Right cardiac atrium (tissue), 5 donors: ENCODE measurements around the gene DDX46. TPM values are rescaled to one million over a fixed set of nuclear protein-coding genes. Genes with fewer than 3 reads are reported as not detected.
"Not testable (repeated sequence)": the region's sequence is repeated elsewhere in the genome, so short reads cannot be mapped to it uniquely, and the experiment has no call there.

Experiments used
- ATAC-seq, 2 donors: fragments of 200-7000 bp; cut with Tn5 transposase; one replicate each; pipeline versions ENCODE4 v1.8.0 to v1.9.1; 2020; ENCODE audit warnings: moderate library complexity in 2 of 2, mild to moderate bottlenecking in 1 of 2
- DNase-seq, 3 donors: peaks; one replicate each; pipeline ENCODE4 v3.0.0-alpha.2; 2020
- H3K27ac ChIP-seq: one replicate; pipeline ENCODE4 v1.5.1; 2013; ENCODE audit warnings: mild to moderate bottlenecking, low read length, control low read depth, moderate library complexity
- H3K27me3 ChIP-seq: one replicate; pipeline ENCODE4 v1.6.1; 2013; ENCODE audit not compliant: control insufficient read depth, insufficient read depth
- H3K4me1 ChIP-seq: one replicate; pipeline ENCODE4 v1.6.1; 2013; ENCODE audit warnings: low read length; ENCODE audit not compliant: control insufficient read depth, insufficient read depth
- H3K4me3 ChIP-seq: one replicate; pipeline ENCODE4 v1.5.1; 2013; ENCODE audit warnings: low read length, control low read depth
- H3K9me3 ChIP-seq: one replicate; pipeline ENCODE4 v1.6.1; 2013; ENCODE audit warnings: low read length; ENCODE audit not compliant: control insufficient read depth
- WGBS: extraction: QIAGEN DNeasy Blood & Tissue Kit; methylation state at CpG from one replicate; pipeline ENCODE4 v1.1.7; 2013; 5-methylcytosine and 5-hydroxymethylcytosine counted together
- intact Hi-C, 4 donors: fragments of 100-400 bp; cut with DNase I; formaldehyde crosslinking; loops; one replicate each; pipeline versions ENCODE4 v1.11.0 to v1.14.0; 2022 to 2023
- polyA plus RNA-seq: library from polyadenylated mRNA; stranded (reverse); fragments of 200-250 nt; gene quantifications from one replicate; pipeline ENCODE4 v1.2.3, GENCODE V29; 2013
- total RNA-seq, 4 donors: library from RNA; stranded (reverse); fragmentation: NEBNext Ultra II Directional; extraction: Animal tissue kit (Norgen Biotek cat#: 25700); gene quantifications; one replicate each; pipeline ENCODE4 v1.2.1, GENCODE V29; 2021
- donor health status: healthy with polysubstance abuse.
- donor health status: DM: no; HTN: yes; CAD: no.
- donor health status: DM: no; HTN: no; CAD: no.
- donor health status: DM: no; HTN: yes; CAD: no; lungs with severe emphysema.
- donor health status: DM: yes; HTN: yes; CAD: no.

Gene DDX46
- total and polyA plus RNA-seq, 5 donors = 14.3 to 31.1 (median 24.5) TPM

GRCh38 chr5:134738963-134739661 is 19.5 kb upstream of the DDX46 start:
- peak; percentile 15 to 21 for ATAC-seq
- intact Hi-C loops = loop anchor here in 1 of 4 donors (5.0 kb wide), 1 partner anchor 168 kb away; the partner anchor contains the start of gene PCBD2

GRCh38 chr5:134741052-134741451 is 17.5 kb upstream of the DDX46 start:
- ATAC-seq = no peak
- intact Hi-C loops = no loop called here

More at GRCh38 chr5:134738963-134739661, 19.5 kb upstream of the DDX46 start:
- Histone ChIP-seq H3K27ac (peak overlapping the region; percentile 49), H3K9me3 (no peaks in the 10 kb centered on the region), H3K27me3 (no peaks in the 10 kb centered on the region), H3K4me3 (peak overlapping the region; percentile 61), H3K4me1 (no peaks in the 10 kb centered on the region)
- WGBS = 4% methylated on average over 21 of the region's 21 CpGs
- peak in 1 of 3 donors; percentile 55 for DNase-seq

GRCh38 chr5:134742134-134742533 is 16.4 kb upstream of the DDX46 start:
- H3K27ac ChIP-seq = no peak overlapping the region
- WGBS = 94% methylated on average over 2 of the region's 2 CpGs
- H3K27me3 ChIP-seq = no peaks in the 10 kb centered on the region
- DNase-seq (no peak), ATAC-seq (no peak)
- no peak overlapping the region for H3K4me3 ChIP-seq
- intact Hi-C loops = no loop called here
- no peaks in the 10 kb centered on the region for H3K9me3 ChIP-seq
- no peaks in the 10 kb centered on the region for H3K4me1 ChIP-seq

More at GRCh38 chr5:134741052-134741451, 17.5 kb upstream of the DDX46 start:
- Histone ChIP-seq H3K27me3 (no peaks in the 10 kb centered on the region), H3K4me1 (no peaks in the 10 kb centered on the region), H3K9me3 (no peaks in the 10 kb centered on the region), H3K4me3 (no peak overlapping the region), H3K27ac (no peak overlapping the region)
- DNase-seq = no peak
- WGBS = 91% methylated on average over 11 of the region's 11 CpGs

- Histone ChIP-seq H3K9me3 (no peaks in the 10 kb centered on the region), H3K27ac (no peak overlapping the region), H3K4me1 (no peaks in the 10 kb centered on the region), H3K27me3 (no peaks in the 10 kb centered on the region), H3K4me3 (no peak overlapping the region)
- intact Hi-C loops = no loop called here
- 93% methylated on average over 3 of the region's 3 CpGs for WGBS
- no peak for DNase-seq
- no peak for ATAC-seq
Measured at GRCh38 chr5:134749415-134749814, 9.2 kb upstream of the DDX46 start.

- ATAC-seq = peak in 1 of 2 donors; percentile 54
- Histone ChIP-seq H3K9me3 (no peaks in the 10 kb centered on the region), H3K27me3 (no peaks in the 10 kb centered on the region), H3K27ac (no peak overlapping the region), H3K4me3 (peak overlapping the region; percentile 65), H3K4me1 (peaks cover 2% of the 10 kb centered on the region)
- intact Hi-C loops = loop anchor here in 1 of 4 donors (10.0 kb wide), 1 partner anchor 147 kb away; the partner anchor contains the start of gene PCBD2
- WGBS = 22% methylated on average over 9 of the region's 9 CpGs
- no peak for DNase-seq
Measured at GRCh38 chr5:134758176-134758503, 439 bp upstream of the DDX46 start.

GRCh38 chr5:134767528-134768291 is 9.1 kb downstream of the DDX46 start:
- H3K4me1 ChIP-seq, H3K4me3 ChIP-seq, DNase-seq, H3K27me3 ChIP-seq, H3K9me3 ChIP-seq, intact Hi-C loops, H3K27ac ChIP-seq, ATAC-seq: not testable (repeated sequence)
- 93% methylated on average over 21 of the region's 21 CpGs for WGBS

GRCh38 chr5:134769206-134769605 is 10.6 kb downstream of the DDX46 start:
- Histone ChIP-seq H3K27ac (no peak overlapping the region), H3K4me1 (no peaks in the 10 kb centered on the region), H3K9me3 (no peaks in the 10 kb centered on the region), H3K4me3 (no peak overlapping the region), H3K27me3 (no peaks in the 10 kb centered on the region)
- ATAC-seq (no peak), DNase-seq (no peak)
- intact Hi-C loops = no loop called here
- WGBS = 64% methylated on average over 4 of the region's 4 CpGs

- Histone ChIP-seq H3K27ac (no peak overlapping the region), H3K27me3 (no peaks in the 10 kb centered on the region), H3K4me1 (no peaks in the 10 kb centered on the region), H3K9me3 (no peaks in the 10 kb centered on the region), H3K4me3 (no peak overlapping the region)
- DNase-seq (no peak), ATAC-seq (no peak)
- WGBS = 93% methylated on average over 10 of the region's 10 CpGs
- intact Hi-C loops = loop anchor here in 1 of 4 donors (10.0 kb wide), 1 partner anchor 68 kb away; no protein-coding TSS in a partner anchor
Measured at GRCh38 chr5:134772461-134773125, 14.0 kb downstream of the DDX46 start.

- H3K4me3 ChIP-seq = no peak overlapping the region
- H3K27ac ChIP-seq = no peak overlapping the region
- DNase-seq (no peak), ATAC-seq (no peak)
- 88% methylated on average over 2 of the region's 2 CpGs for WGBS
- H3K4me1 ChIP-seq = no peaks in the 10 kb centered on the region
- intact Hi-C loops = loop anchor here in 1 of 4 donors (10.0 kb wide), 1 partner anchor 73 kb away; no protein-coding TSS in a partner anchor
- H3K9me3 ChIP-seq = no peaks in the 10 kb centered on the region
- H3K27me3 ChIP-seq = no peaks in the 10 kb centered on the region
Measured at GRCh38 chr5:134777366-134777765, 18.8 kb downstream of the DDX46 start.

GRCh38 chr5:134784241-134784920 is 25.8 kb downstream of the DDX46 start:
- Histone ChIP-seq H3K9me3 (no peaks in the 10 kb centered on the region), H3K27me3 (no peaks in the 10 kb centered on the region), H3K4me3 (no peak overlapping the region), H3K4me1 (no peaks in the 10 kb centered on the region), H3K27ac (no peak overlapping the region)
- ATAC-seq (no peak), DNase-seq (no peak)
- 58% methylated on average over 4 of the region's 4 CpGs for WGBS
- intact Hi-C loops = no loop called here
